KOPT-K1 (cell line): Measurements from ENCODE around the gene MOSMO.
"Not testable (repeated sequence)": the region's sequence is repeated elsewhere in the genome, so short reads cannot be mapped to it uniquely, and the experiment has no call there.

Experiments used
- H3K27ac ChIP-seq: fragments of 200-600 bp; sonication (generic); 2 replicates; pipeline ENCODE4 v1.5.1; 2016; ENCODE audit warnings: antibody characterized with exemption, mild to moderate bottlenecking, low read depth, low read length; ENCODE audit not compliant: poor library complexity, severe bottlenecking
- H3K36me3 ChIP-seq: fragments of 200-600 bp; sonication (generic); 2 replicates; pipeline ENCODE4 v1.5.1; 2017; ENCODE audit warnings: antibody characterized with exemption, mild to moderate bottlenecking, low read length, moderate library complexity; ENCODE audit not compliant: insufficient read depth
- H3K9me3 ChIP-seq: fragments of 200-600 bp; sonication (generic); 2 replicates; pipeline ENCODE4 v1.5.1; 2017; ENCODE audit warnings: antibody characterized with exemption, low read length, mild to moderate bottlenecking; ENCODE audit not compliant: insufficient read depth, poor library complexity, severe bottlenecking

The MOSMO gene

GRCh38 chr16:22014271-22014873 lies 6.5 kb downstream of the MOSMO start:
- H3K9me3 ChIP-seq: no peaks in the 10 kb centered on the region
- no peaks in the 10 kb centered on the region for H3K36me3 ChIP-seq
- H3K27ac ChIP-seq: no peak overlapping the region

- Histone ChIP-seq H3K27ac (no peak overlapping the region), H3K9me3 (no peaks in the 10 kb centered on the region), H3K36me3 (no peaks in the 10 kb centered on the region)
Observed at GRCh38 chr16:22016927-22017326, 9.0 kb downstream of the MOSMO start.

GRCh38 chr16:22018559-22018958 lies 10.6 kb downstream of the MOSMO start:
- no peaks in the 10 kb centered on the region for H3K9me3 ChIP-seq
- H3K27ac ChIP-seq: no peak overlapping the region
- no peaks in the 10 kb centered on the region for H3K36me3 ChIP-seq

- no peaks in the 10 kb centered on the region for H3K36me3 ChIP-seq
- H3K27ac ChIP-seq: no peak overlapping the region
- no peaks in the 10 kb centered on the region for H3K9me3 ChIP-seq
Observed at GRCh38 chr16:22022151-22022550, 14.2 kb downstream of the MOSMO start.

GRCh38 chr16:22023505-22023904 lies 15.6 kb downstream of the MOSMO start:
- no peak overlapping the region for H3K27ac ChIP-seq
- H3K9me3 ChIP-seq: no peaks in the 10 kb centered on the region
- H3K36me3 ChIP-seq: no peaks in the 10 kb centered on the region

GRCh38 chr16:22024785-22025184 lies 16.9 kb downstream of the MOSMO start:
- not testable (repeated sequence) for H3K27ac ChIP-seq, H3K36me3 ChIP-seq, H3K9me3 ChIP-seq

GRCh38 chr16:22027633-22028032 lies 19.7 kb downstream of the MOSMO start:
- no peak overlapping the region for H3K27ac ChIP-seq
- no peaks in the 10 kb centered on the region for H3K36me3 ChIP-seq
- H3K9me3 ChIP-seq: no peaks in the 10 kb centered on the region

GRCh38 chr16:22029632-22030031 lies 21.7 kb downstream of the MOSMO start:
- Histone ChIP-seq H3K27ac (no peak overlapping the region), H3K36me3 (no peaks in the 10 kb centered on the region), H3K9me3 (no peaks in the 10 kb centered on the region)

GRCh38 chr16:22030087-22030812 lies 22.3 kb downstream of the MOSMO start:
- H3K36me3 ChIP-seq: no peaks in the 10 kb centered on the region
- H3K9me3 ChIP-seq: no peaks in the 10 kb centered on the region
- no peak overlapping the region for H3K27ac ChIP-seq

GRCh38 chr16:22031483-22032083 lies 23.7 kb downstream of the MOSMO start:
- Histone ChIP-seq H3K36me3 (no peaks in the 10 kb centered on the region), H3K27ac (no peak overlapping the region), H3K9me3 (no peaks in the 10 kb centered on the region)

GRCh38 chr16:22034503-22034902 lies 26.6 kb downstream of the MOSMO start:
- H3K27ac ChIP-seq: no peak overlapping the region
- H3K36me3 ChIP-seq: peaks cover 5% of the 10 kb centered on the region; the same call in 1 of the 2 replicates

GRCh38 chr16:22035153-22035552 lies 27.2 kb downstream of the MOSMO start:
- peaks cover 5% of the 10 kb centered on the region; the same call in 1 of the 2 replicates for H3K36me3 ChIP-seq

More at GRCh38 chr16:22034503-22034902, 26.6 kb downstream of the MOSMO start:
- H3K9me3 ChIP-seq: no peaks in the 10 kb centered on the region

GRCh38 chr16:22043882-22044281 lies 36.0 kb downstream of the MOSMO start:
- H3K36me3 ChIP-seq, H3K9me3 ChIP-seq, H3K27ac ChIP-seq: not testable (repeated sequence)

More at GRCh38 chr16:22035153-22035552, 27.2 kb downstream of the MOSMO start:
- Histone ChIP-seq H3K27ac (no peak overlapping the region), H3K9me3 (no peaks in the 10 kb centered on the region)

GRCh38 chr16:22045888-22046287 lies 38.0 kb downstream of the MOSMO start:
- H3K36me3 ChIP-seq, H3K27ac ChIP-seq, H3K9me3 ChIP-seq: not testable (repeated sequence)

GRCh38 chr16:22050963-22051362 lies 43.1 kb downstream of the MOSMO start:
- no peaks in the 10 kb centered on the region for H3K36me3 ChIP-seq
- no peaks in the 10 kb centered on the region for H3K9me3 ChIP-seq
- H3K27ac ChIP-seq: no peak overlapping the region
